GM21825 (cell line): Measurements from ENCODE around the gene HSP90AA1.
A peak's percentile ranks its signal among the peaks of the same experiment; 100 is the strongest.
"Not testable (repeated sequence)": the region's sequence is repeated elsewhere in the genome, so short reads cannot be mapped to it uniquely, and the experiment has no call there.

Source experiments
- ATAC-seq: cut with Tn5 transposase; IDR thresholded peaks from one replicate; pipeline ENCODE4 v1.9.1; 2021; ENCODE audit warnings: mild to moderate bottlenecking, moderate library complexity; ENCODE audit not compliant: unreplicated experiment

HSP90AA1 gene

DNA sequence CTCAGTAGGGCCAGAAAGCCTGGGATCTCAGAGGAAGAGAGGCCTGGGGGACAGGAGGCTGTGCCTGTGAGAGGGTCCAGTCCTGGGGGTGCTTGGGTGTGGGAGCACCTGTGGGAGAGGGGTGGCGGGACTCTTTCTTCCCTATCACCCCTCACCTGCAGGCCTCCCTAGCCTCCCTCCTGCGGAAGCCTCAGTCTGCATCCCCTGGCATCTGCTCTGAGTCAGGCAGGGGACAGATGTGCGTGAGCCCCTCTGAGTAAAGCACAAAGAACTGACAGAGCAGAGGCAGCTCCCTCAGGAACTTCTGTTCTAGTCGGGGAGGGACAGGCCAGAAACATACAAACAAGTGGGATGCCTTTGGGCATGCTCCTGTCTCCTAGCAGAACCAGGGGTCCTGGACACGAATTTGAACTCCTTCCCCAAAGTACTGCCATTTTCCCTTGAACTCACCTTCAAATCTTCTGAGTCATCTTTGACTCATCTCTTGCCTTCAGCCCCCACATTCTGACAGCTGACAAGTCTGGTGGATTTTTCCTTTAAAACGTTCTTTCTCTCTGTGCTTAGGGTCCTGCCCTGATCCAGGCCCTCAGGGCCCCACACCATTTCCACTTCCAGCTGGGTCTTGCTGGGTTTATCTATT, 8.5 kb upstream of the HSP90AA1 start:
- no peak for ATAC-seq

DNA sequence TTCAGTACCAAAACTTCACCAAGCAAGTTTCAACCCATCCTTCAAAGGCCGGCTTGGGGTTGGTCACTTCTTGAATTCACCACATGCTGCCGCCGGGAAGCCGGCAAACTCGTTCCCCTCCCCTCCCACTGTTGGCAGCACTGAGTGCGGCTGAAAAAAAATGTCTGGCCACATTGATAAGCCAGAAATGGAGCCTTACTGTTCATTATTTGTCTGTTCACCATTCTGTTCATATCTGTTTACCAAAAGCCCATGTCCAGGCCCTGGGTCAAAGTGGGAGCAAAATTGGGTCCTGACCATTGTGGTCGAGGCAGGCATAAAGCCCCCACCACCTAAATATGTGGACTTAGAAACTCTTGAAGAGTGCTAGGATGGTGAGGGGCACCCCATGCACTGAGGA, 7.3 kb upstream of the HSP90AA1 start:
- no peak for ATAC-seq

- ATAC-seq, result no peak
Measured at GRCh38 chr14:102092806-102093205, 6.0 kb upstream of the HSP90AA1 start.

DNA sequence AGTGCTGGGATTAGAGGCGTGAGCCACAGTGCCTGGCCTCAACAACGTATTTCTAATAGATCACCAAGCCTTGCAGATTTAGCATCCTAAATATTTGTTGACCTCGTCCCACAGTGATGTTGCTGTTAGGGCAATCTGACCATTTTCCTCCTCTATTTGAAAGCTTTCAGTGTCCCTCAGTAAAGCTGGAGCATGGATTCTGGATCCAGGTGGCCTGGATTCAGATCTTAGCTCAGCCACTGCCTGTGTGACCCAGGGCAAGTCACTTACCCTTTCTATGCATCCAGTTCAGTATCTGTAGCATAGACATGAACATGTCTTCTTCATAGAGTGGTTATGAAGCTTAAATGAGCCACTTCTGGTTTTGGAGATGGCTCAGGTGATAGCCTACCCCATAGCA, 3.9 kb upstream of the HSP90AA1 start:
- no peak for ATAC-seq

DNA sequence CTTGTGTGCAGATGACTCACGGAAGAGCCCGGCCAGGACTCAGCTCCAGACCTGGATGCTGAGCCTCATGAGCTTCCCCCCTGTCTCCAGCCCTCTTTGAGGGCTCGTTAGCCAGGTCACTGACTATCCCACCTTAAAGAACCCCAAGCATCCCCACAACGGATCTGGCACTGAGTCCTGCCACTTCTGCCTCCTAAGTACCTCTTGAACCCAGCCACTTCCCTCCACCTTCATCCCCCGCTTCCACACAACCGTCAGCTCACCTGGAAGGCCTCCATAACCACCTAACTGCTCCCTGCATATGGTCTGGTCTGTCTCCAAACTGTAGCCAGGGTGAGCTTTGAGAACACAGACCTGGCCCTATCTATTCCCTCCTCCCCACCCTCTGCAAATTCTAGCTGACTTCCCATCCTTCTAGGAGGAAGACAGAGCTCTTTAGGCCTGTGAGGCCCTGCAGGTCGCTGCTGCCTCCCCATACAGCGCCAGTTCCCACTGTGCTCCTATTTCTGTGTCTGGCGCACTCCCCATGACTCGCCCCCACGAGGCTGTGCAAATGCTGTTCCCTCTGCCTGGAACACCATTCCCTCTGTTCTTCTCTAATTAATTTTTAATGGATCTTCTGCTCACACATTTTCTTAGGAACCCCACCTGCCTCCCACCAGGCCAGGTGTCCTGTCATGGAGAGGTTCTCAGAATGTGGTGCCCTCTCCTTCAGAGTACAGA, 2.9 kb upstream of the HSP90AA1 start:
- no peak for ATAC-seq

- ATAC-seq, result no peak
Measured at GRCh38 chr14:102088012-102088792, 1.4 kb upstream of the HSP90AA1 start.

- ATAC-seq, result no peak
Measured at GRCh38 chr14:102087762-102088011, 843 bp upstream of the HSP90AA1 start.

DNA sequence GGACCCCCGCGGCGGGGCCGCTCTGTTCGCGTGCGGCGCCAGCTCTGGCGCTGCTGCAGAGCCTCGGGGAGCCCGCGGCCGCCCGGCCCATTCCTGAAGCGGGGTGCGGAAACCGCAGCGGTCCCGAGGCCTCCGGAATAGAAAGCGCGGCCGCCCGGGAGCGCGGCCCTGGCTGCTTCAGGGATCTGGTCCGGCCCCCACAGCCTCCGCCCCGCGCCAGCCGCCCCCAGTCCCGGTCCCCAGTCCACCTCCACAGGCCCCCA, 204 bp downstream of the HSP90AA1 start:
- no peak for ATAC-seq

DNA sequence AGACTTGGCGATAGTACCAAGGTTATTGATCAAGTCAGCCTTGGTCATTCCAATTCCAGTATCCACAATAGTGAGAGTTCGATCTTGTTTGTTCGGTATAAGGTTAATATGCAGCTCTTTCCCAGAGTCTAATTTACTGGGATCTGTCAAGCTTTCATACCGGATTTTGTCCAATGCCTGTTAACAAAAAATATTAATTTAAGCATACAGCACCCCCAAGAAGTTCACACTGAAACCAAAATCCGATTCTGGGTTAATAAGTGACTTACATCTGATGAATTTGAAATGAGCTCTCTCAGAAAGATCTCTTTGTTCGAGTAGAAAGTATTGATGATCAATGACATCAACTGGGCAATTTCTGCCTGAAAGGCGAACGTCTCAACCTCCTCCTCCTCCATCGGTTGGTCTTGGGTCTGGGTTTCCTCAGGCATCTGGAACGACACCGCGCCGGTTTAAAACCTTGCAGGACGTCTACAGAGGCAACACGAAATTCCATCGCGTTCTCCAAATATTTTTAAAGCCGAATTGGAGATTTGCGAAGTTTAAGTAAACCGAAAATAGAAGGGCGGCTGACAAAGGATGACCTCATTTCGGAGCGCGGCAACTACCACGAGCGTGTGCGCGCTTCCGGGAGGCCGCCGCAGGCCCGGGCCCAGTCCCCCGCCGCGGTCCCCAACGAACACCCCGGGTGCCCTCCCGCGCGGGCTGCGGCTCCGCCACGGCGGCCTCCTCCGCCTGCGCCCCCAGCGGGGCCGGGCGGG, 716 bp downstream of the HSP90AA1 start:
- peak; percentile 33 for ATAC-seq

GRCh38 chr14:102085488-102085887, 1.4 kb downstream of the HSP90AA1 start:
- ATAC-seq, result no peak

GRCh38 chr14:102084931-102085330, 1.9 kb downstream of the HSP90AA1 start:
- ATAC-seq, result no peak

DNA sequence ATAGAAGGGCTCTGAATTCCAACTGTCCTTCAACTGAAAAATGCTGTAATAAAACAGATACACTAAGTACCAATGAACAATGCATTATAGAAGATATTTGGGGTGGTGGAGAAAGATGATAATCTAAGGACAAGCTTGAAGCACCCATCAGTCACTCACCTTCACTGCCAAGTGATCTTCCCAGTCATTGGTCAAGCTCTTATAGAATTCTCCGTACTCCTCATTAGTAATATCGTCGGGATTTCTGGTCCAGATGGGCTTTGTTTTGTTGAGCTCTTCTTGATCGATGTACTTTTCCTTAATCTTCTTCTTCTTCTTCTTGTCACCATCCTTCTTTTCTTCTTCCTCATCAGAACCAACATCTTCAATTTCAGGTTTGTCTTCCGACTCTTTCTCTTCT, 2.3 kb downstream of the HSP90AA1 start:
- ATAC-seq, result not testable (repeated sequence)

DNA sequence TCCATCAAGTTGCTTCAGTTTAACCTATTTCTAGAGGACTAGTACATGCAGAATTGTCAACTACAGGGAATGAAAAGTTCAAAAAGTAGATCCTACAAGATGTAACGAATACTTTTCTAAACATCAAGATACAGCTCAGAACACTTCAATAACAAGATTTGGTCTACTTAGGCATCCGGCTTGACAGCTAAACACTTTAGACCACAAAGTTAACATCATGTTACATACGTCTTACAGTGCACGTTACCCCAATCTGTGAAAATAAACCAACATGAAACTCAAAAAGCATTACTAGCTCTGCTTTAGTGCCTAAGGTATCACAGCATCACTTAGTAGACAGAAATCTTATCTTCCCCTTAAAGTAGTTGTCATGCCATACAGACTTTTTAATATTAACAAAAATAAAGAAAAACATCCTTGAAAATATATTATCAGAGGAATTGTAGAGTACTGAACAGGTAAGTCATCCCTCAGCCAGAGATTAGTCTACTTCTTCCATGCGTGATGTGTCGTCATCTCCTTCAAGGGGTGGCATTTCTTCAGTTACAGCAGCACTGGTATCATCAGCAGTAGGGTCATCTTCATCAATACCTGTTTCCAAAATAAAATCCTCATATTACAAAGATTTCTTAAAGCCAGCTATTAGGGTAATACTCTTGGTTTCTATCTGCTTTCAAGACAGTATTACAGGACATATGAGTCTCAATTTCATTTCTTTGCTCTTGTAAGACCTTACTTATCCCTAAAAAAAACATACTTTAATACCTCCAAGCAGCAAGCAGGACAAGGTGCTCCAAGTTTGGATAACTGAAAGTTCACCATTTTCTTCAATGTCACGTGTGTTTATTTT, 5.4 kb downstream of the HSP90AA1 start:
- no peak for ATAC-seq

DNA sequence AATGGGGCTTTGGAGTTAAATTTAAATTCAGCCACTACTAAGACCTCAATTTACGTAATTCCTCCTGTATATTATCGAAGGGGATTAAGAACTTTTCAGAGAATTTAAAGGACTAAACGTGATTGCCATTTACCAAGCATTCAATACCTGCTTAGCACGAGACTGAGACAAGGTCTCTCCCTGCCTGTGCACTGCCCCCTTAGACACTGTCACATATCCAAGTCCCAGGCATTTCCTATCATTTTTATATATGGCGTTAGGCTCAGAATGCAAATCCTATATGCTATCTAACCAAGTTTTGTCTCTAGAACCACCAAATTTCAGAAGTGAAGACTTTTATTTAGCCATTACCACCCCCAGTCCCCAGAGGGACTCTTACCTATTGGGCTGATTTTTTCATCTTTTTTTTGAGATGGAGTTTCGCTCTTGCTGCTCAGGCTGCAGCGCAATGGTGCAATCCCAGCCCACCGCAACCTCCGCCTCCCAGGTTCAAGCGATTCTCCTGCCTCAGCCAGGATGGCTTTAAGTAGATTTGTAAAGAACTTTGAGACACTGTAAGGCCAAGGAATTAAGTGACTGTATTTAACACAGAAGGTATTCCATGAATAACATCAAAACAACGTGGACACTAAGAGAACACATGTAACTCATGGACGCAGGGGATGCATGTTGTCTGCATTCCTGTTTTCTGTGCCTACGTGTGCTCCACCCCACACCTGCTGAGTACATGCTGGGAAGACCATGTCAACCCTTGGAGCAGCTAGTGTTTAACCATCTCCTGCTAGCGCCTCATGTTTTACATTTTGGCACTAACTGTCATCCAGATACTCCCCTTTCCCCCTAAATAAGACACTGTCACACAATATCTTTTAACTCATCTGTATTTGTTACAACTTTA, 6.4 kb downstream of the HSP90AA1 start:
- no peak for ATAC-seq

GRCh38 chr14:102079700-102079979, 7.2 kb downstream of the HSP90AA1 start:
- ATAC-seq, result no peak

GRCh38 chr14:102078831-102079699, 7.8 kb downstream of the HSP90AA1 start:
- no peak for ATAC-seq

GRCh38 chr14:102078361-102078791, 8.5 kb downstream of the HSP90AA1 start:
- not testable (repeated sequence) for ATAC-seq

GRCh38 chr14:102077382-102077709, 9.5 kb downstream of the HSP90AA1 start:
- ATAC-seq, result no peak

DNA sequence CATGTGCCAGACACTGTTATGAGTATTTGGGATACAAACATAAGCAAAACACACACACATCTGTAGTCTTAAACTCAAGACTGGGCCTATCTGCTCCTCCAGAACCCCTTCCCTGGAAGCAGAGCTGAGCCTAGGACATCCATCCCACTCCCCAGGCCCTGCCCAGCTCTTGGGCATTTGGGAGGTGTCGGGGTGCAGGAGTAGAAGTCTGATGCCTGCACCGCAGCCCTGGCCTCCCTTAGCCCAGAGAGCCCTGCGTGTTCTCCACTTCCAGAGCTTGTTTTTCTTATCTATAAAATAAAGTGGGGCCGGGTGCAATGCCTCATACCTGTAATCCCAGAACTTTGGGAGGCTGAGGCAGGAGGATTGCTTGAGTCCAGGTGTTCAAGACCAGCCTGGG, 11.7 kb downstream of the HSP90AA1 start:
- no peak for ATAC-seq
